GM10266 (cell line): ENCODE results near the gene MPRIP.

ENCODE experiments used
- DNase-seq: peaks from one replicate; pipeline ENCODE4 v3.0.0; 2012; ENCODE audit errors: extremely low spot score
- CTCF ChIP-seq: IDR thresholded peaks from 2 replicates; pipeline ENCODE4 v1.5.1; 2012; ENCODE audit warnings: mild to moderate bottlenecking, low read depth; ENCODE audit not compliant: control insufficient read depth, insufficient read depth; ENCODE audit errors: missing control alignments

Gene MPRIP

GRCh38 chr17:17204635-17205231 is 162.5 kb downstream of the MPRIP start:
- no peak for DNase-seq
- no peak for TF ChIP-seq CTCF

GRCh38 chr17:17205368-17206123 is 163.3 kb downstream of the MPRIP start:
- DNase-seq, result peak; percentile 83

GRCh38 chr17:17206124-17206912 is 164.1 kb downstream of the MPRIP start, which contains the start of gene PLD6:
Gene PLD6, minus strand, starts transcription at chr17:17206333. Its CDS starts 47 bp downstream, at chr17:17206286.
- DNase-seq, result peak; percentile 90
- TF ChIP-seq CTCF, result no peak

More at GRCh38 chr17:17205368-17206123, 163.3 kb downstream of the MPRIP start:
- no peak for TF ChIP-seq CTCF

GRCh38 chr17:17206913-17207335 is 164.7 kb downstream of the MPRIP start:
- TF ChIP-seq CTCF, result no peak
- DNase-seq, result no peak

GRCh38 chr17:17207998-17208397 is 165.7 kb downstream of the MPRIP start:
- DNase-seq, result no peak
- TF ChIP-seq CTCF, result no peak

GRCh38 chr17:17213775-17214174 is 171.5 kb downstream of the MPRIP start:
- TF ChIP-seq CTCF, result no peak
- no peak for DNase-seq
